HepG2 (cell line): ENCODE data around the gene PPP1R18. TPM values are rescaled to one million over a fixed set of nuclear protein-coding genes. Genes with fewer than 3 reads are reported as not detected.

Experiments used
- AHR ChIP-seq: IDR thresholded peaks from 2 replicates; pipeline ENCODE4 v1.6.1; 2018; ENCODE audit warnings: missing genetic modification reagents, missing compliant biosample characterization
- ASH2L ChIP-seq: fragments of 300-600, 200-600 bp; sonication (generic); IDR thresholded peaks from 2 replicates; pipeline ENCODE4 v1.7.0; 2017; ENCODE audit warnings: low read depth, mild to moderate bottlenecking, moderate library complexity, mixed read lengths, low read length; ENCODE audit not compliant: insufficient read length
- CCAR2 ChIP-seq: fragments of 200-400 bp; formaldehyde crosslinking; optimal IDR thresholded peaks from 2 replicates; pipeline ENCODE3; 2018; ENCODE audit warnings: low read depth, mild to moderate bottlenecking, low read length, moderate library complexity
- DDIT3 ChIP-seq: sonication (generic); formaldehyde crosslinking; IDR thresholded peaks from 2 replicates; pipeline ENCODE4 v1.4.0; 2020; ENCODE audit warnings: mild to moderate bottlenecking, missing genetic modification reagents
- E2F2 ChIP-seq: sonication (generic); formaldehyde crosslinking; IDR thresholded peaks from 2 replicates; pipeline ENCODE4 v1.4.0; 2020; ENCODE audit warnings: missing genetic modification reagents, borderline replicate concordance
- HMGA1 ChIP-seq: sonication (generic); formaldehyde crosslinking; conservative IDR thresholded peaks from 2 replicates; pipeline ENCODE4 v1.4.0; 2020; ENCODE audit warnings: missing genetic modification reagents
- IKZF4 ChIP-seq: sonication (generic); formaldehyde crosslinking; IDR thresholded peaks from 2 replicates; pipeline ENCODE4 v1.5.1; 2020; ENCODE audit warnings: borderline replicate concordance, mild to moderate bottlenecking, low read depth, missing genetic modification reagents; ENCODE audit errors: not compliant biosample characterization
- KIAA2018 ChIP-seq: sonication (generic); formaldehyde crosslinking; IDR thresholded peaks from 2 replicates; pipeline ENCODE4 v1.5.0; 2020; ENCODE audit warnings: mild to moderate bottlenecking, missing genetic modification reagents, borderline replicate concordance
- MNT ChIP-seq: fragments of 450-650 bp; IDR thresholded peaks from 2 replicates; pipeline ENCODE4 v1.6.1; 2016
- SETDB1 ChIP-seq: sonication (generic); formaldehyde crosslinking; IDR thresholded peaks from 2 replicates; pipeline ENCODE4 v1.5.1; 2020; ENCODE audit warnings: missing genetic modification reagents, mild to moderate bottlenecking, borderline replicate concordance
- TRAFD1 ChIP-seq: sonication (generic); formaldehyde crosslinking; IDR thresholded peaks from 2 replicates; pipeline ENCODE4 v1.5.1; 2020; ENCODE audit warnings: missing genetic modification reagents, mild to moderate bottlenecking, borderline replicate concordance
- ZBTB7B ChIP-seq: sonication (generic); formaldehyde crosslinking; IDR thresholded peaks from 2 replicates; pipeline ENCODE4 v1.4.0; 2020; ENCODE audit warnings: missing genetic modification reagents
- ZFP82 ChIP-seq: sonication (generic); formaldehyde crosslinking; IDR thresholded peaks from 2 replicates; pipeline ENCODE4 v1.5.1; 2020; ENCODE audit warnings: mild to moderate bottlenecking, missing genetic modification reagents, borderline replicate concordance
- ZSCAN21 ChIP-seq: sonication (generic); formaldehyde crosslinking; IDR thresholded peaks from 2 replicates; pipeline ENCODE4 v1.8.0; 2022; ENCODE audit warnings: mild to moderate bottlenecking, missing genetic modification reagents, moderate library complexity, borderline replicate concordance
- polyA plus RNA-seq, 8 experiments: library from polyadenylated mRNA; depleted of rRNA in 3 of 8; stranded (reverse) in 7 of 8; unstranded in 1 of 8; fragments of >200 nt; fragmentation: Illumina TruSeq in 4 of 8; extraction: Trizol in 4 of 8; gene quantifications; 2 replicates each; pipeline versions ENCODE4 v1.2.1 to v1.2.3, GENCODE V29; 2011 to 2016; ENCODE audit warnings: low read depth in 4 of 8, missing spikeins in 1 of 8, mixed read lengths in 1 of 8; ENCODE audit not compliant: insufficient read depth in 1 of 8
- total RNA-seq, 5 experiments: library from RNA; depleted of rRNA; stranded (reverse); fragments of >200 nt; fragmentation: Illumina TruSeq; extraction: Trizol; gene quantifications; 2 replicates each; pipeline ENCODE4 v1.2.3, GENCODE V29; 2016; ENCODE audit warnings: low read depth in 1 of 5

PPP1R18 gene
- total and polyA plus RNA-seq, 2 of the 13 experiments (the other 11 are each of a cell fraction or from before 2014, with no cell fraction given): 4.9 to 9.2 TPM

GRCh38 chr6:30722280-30723112 is 36.1 kb upstream of the PPP1R18 start (continued):
- no peak for TF ChIP-seq CCAR2
- no peak for TF ChIP-seq IKZF4 (CRISPR knock-in tag)
- TF ChIP-seq DDIT3 (CRISPR knock-in tag): no peak
- no peak for TF ChIP-seq E2F2 (CRISPR knock-in tag)
- TF ChIP-seq HMGA1 (CRISPR knock-in tag): no peak
- TF ChIP-seq MNT: no peak
- no peak for TF ChIP-seq ZBTB7B (CRISPR knock-in tag)
- TF ChIP-seq ZSCAN21 (CRISPR knock-in tag): no peak
- no peak for TF ChIP-seq KIAA2018 (CRISPR knock-in tag)
- TF ChIP-seq SETDB1 (CRISPR knock-in tag): no peak
- no peak for TF ChIP-seq TRAFD1
- no peak for TF ChIP-seq AHR
- peak; percentile 49 for TF ChIP-seq ASH2L
- no peak for TF ChIP-seq ZFP82
